ENCODE measurements around the gene LUC7L3. TPM values are rescaled to one million over a fixed set of nuclear protein-coding genes. Genes with fewer than 3 reads are reported as not detected.

The LUC7L3 gene
- total and polyA plus RNA-seq, 2 of the 13 experiments (the other 11 are each of a cell fraction or from before 2014, with no cell fraction given) = 108 to 120 TPM

- no peak; the same call in 1 of the 2 replicates for TF ChIP-seq HMGXB3 (CRISPR knock-in tag; IDR thresholded peaks at IDR 0.05; ENCODE audit: borderline replicate concordance)
- TF ChIP-seq SMARCE1 (IDR thresholded peaks at IDR 0.05; ENCODE audit: borderline replicate concordance) = no peak
- peak; percentile 84; the same call in 1 of the 2 replicates for TF ChIP-seq BRF2 (CRISPR knock-in tag; IDR thresholded peaks at IDR 0.05)
- TF ChIP-seq NR0B2 (CRISPR knock-in tag; IDR thresholded peaks at IDR 0.05) = peak; percentile 85; the same call in 1 of the 2 replicates
- no peak for TF ChIP-seq ZNF577 (CRISPR knock-in tag; IDR thresholded peaks at IDR 0.05; ENCODE audit: borderline replicate concordance, low read depth)
- TF ChIP-seq MBD4 (IDR thresholded peaks at IDR 0.05; ENCODE audit: borderline replicate concordance, low read length) = no peak; the same call in 1 of the 2 replicates
- TF ChIP-seq ZNF747 (CRISPR knock-in tag; IDR thresholded peaks at IDR 0.05; ENCODE audit: borderline replicate concordance) = peak; percentile 86; the same call in 1 of the 2 replicates
- peak; percentile 99 for TF ChIP-seq ZNF772 (CRISPR knock-in tag; IDR thresholded peaks at IDR 0.05)
- TF ChIP-seq NR3C1 (CRISPR knock-in tag; IDR thresholded peaks at IDR 0.05) = no peak
- TF ChIP-seq ZNF777 (CRISPR knock-in tag; IDR thresholded peaks at IDR 0.05) = no peak
- peak; percentile 83 for TF ChIP-seq THAP9 (CRISPR knock-in tag; IDR thresholded peaks at IDR 0.05; ENCODE audit: borderline replicate concordance)
- TF ChIP-seq JUNB (CRISPR knock-in tag; IDR thresholded peaks at IDR 0.05; ENCODE audit: borderline replicate concordance) = peak; percentile 53; the same call in 1 of the 2 replicates
- peak; percentile 82 for TF ChIP-seq TBL1XR1 (IDR thresholded peaks at IDR 0.05; ENCODE audit: borderline replicate concordance, low read length, partially characterized antibody)
- TF ChIP-seq SATB2 (CRISPR knock-in tag; IDR thresholded peaks at IDR 0.05) = no peak
- TF ChIP-seq NONO (IDR thresholded peaks at IDR 0.05) = no peak
- TF ChIP-seq NONO (CRISPR knock-in tag; conservative IDR thresholded peaks at IDR 0.05) = peak; percentile 99
- TF ChIP-seq ZEB1 (IDR thresholded peaks at IDR 0.05; ENCODE audit: insufficient replicate concordance, low read depth) = peak; percentile 94
- no peak for TF ChIP-seq TIGD3 (CRISPR knock-in tag; IDR thresholded peaks at IDR 0.05; ENCODE audit: borderline replicate concordance)
- no peak; the same call in none of the 2 replicates for TF ChIP-seq SALL2 (CRISPR knock-in tag; IDR thresholded peaks at IDR 0.05)
Measured at GRCh38 chr17:50684612-50685333, 34.6 kb upstream of the LUC7L3 start (continued).
